AG04450 (cell line): Measurements from ENCODE around the gene ACLY. TPM values are rescaled to one million over a fixed set of nuclear protein-coding genes. Genes with fewer than 3 reads are reported as not detected.

Experiments
- CTCF ChIA-PET: fragments of 300-600, 350-600 bp; formaldehyde crosslinking; extraction: SDS; loops from one replicate; lab custom pipeline; 2022; ENCODE audit warnings: antibody characterized with exemption, inconsistent platforms; lab: Charles Lee
- POLR2A ChIA-PET: fragments of 350-600 bp; formaldehyde crosslinking; extraction: SDS; loops from one replicate; lab custom pipeline; 2021; ENCODE audit warnings: antibody characterized with exemption, inconsistent platforms; lab: Yijun Ruan, JAX
- DNase-seq: peaks from one replicate; pipeline ENCODE4 v3.0.0-alpha.2; 2011; ENCODE audit warnings: low read depth, low spot score
- H3K27ac ChIP-seq: one replicate; pipeline ENCODE4 v1.5.1; 2012; ENCODE audit warnings: low read depth, low read length, control low read depth
- H3K27me3 ChIP-seq: one replicate; pipeline ENCODE4 v1.6.0; 2012; ENCODE audit warnings: low read length; ENCODE audit not compliant: control insufficient read depth, insufficient read depth
- H3K4me3 ChIP-seq: 2 replicates; pipeline ENCODE4 v1.5.1; 2011; ENCODE audit warnings: mild to moderate bottlenecking, low read depth, low read length, control low read depth
- H3K9me3 ChIP-seq: 2 replicates; pipeline ENCODE4 v1.5.1; 2012; ENCODE audit warnings: low read length; ENCODE audit not compliant: control insufficient read depth, insufficient read depth
- polyA plus RNA-seq: library from polyadenylated mRNA; depleted of rRNA; stranded (reverse); fragments of >200 nt; gene quantifications from 2 replicates; pipeline ENCODE4 v1.2.3, GENCODE V29; 2011
- TF ChIP-seq, protein P1 (sequence below): IDR thresholded peaks from 2 replicates; pipeline ENCODE4 v1.5.1; 2011; ENCODE audit warnings: low read depth, low read length, control low read depth, inconsistent platforms

The ACLY gene
- polyA plus RNA-seq, 1 experiment = 161 TPM

DNA sequence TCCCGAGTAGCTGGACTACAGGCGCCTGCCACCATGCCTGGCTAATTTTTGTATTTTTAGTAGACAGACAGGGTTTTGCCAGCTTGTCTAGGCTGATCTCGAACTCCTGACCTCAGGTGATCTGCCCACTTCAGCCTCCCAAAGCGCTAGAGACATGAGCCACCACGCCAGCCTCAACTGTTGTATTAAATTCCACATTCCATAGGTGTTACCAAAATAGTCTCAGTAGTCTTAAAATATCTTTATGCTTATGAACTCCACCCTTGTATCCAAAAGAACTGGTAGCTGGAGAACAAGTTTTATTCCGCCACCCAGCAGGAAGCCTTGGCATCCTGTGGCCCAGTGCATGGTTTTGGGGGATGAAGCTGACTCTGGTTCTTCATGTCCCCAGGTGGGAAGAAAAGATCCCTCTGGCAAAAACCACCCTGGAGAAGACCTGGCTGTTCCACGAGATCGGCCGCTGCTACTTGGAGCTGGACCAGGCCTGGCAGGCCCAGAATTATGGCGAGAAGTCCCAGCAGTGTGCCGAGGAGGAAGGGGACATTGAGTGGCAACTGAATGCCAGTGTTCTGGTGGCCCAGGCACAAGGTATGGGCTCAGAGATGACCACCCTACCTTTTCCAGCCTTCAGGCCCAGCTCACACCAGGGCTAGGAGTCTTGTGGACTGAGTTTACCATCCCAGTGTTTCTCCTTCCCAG lies 30.2 kb upstream of the ACLY start:
- no peaks in the 10 kb centered on the region for H3K27me3 ChIP-seq
- ChIA-PET POLR2A (interaction anchor here (0.6 kb wide), 1 partner anchor 205 kb away, joined by 13 read pairs; no protein-coding TSS in a partner anchor), CTCF (no interaction called here)

DNA sequence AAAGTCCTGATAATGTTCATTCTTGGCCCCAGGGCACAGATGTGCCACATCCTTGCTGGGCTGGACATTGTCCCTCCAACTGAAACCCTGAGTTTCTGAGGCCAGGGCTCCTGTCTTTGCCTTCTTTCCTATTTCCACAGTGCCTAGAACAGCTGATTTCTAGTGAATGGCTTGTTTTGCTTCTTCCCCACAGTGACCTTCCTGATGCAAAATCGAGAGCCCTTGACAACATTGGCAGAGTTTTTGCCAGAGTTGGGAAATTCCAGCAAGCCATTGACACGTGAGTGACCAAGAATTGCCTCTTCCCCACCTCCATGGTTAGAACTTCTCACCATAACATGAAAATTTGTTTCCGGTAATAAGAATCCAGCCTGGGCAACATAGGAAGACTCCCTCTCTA lies 26.2 kb upstream of the ACLY start:
- no peaks in the 10 kb centered on the region for H3K27me3 ChIP-seq
- CTCF ChIA-PET = interaction anchor here (0.9 kb wide), 1 partner anchor 18 kb away, joined by 8 read pairs; no protein-coding TSS in a partner anchor
- no peak for DNase-seq
- POLR2A ChIA-PET = no interaction called here
- no peak overlapping the region for H3K27ac ChIP-seq
- no peaks in the 10 kb centered on the region for H3K9me3 ChIP-seq
- H3K4me3 ChIP-seq = no peak overlapping the region
- TF ChIP-seq, protein P1, sequence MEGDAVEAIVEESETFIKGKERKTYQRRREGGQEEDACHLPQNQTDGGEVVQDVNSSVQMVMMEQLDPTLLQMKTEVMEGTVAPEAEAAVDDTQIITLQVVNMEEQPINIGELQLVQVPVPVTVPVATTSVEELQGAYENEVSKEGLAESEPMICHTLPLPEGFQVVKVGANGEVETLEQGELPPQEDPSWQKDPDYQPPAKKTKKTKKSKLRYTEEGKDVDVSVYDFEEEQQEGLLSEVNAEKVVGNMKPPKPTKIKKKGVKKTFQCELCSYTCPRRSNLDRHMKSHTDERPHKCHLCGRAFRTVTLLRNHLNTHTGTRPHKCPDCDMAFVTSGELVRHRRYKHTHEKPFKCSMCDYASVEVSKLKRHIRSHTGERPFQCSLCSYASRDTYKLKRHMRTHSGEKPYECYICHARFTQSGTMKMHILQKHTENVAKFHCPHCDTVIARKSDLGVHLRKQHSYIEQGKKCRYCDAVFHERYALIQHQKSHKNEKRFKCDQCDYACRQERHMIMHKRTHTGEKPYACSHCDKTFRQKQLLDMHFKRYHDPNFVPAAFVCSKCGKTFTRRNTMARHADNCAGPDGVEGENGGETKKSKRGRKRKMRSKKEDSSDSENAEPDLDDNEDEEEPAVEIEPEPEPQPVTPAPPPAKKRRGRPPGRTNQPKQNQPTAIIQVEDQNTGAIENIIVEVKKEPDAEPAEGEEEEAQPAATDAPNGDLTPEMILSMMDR = no peak

More for the DNA sequence above, 30.2 kb upstream of the ACLY start:
- no peaks in the 10 kb centered on the region for H3K9me3 ChIP-seq
- H3K27ac ChIP-seq = no peak overlapping the region
- no peak overlapping the region for H3K4me3 ChIP-seq
- DNase-seq = no peak
- TF ChIP-seq, protein P1 = no peak

- no peak overlapping the region for H3K27ac ChIP-seq
- ChIA-PET CTCF (no interaction called here), POLR2A (no interaction called here)
- no peak for DNase-seq
- H3K9me3 ChIP-seq = no peaks in the 10 kb centered on the region
- no peak overlapping the region for H3K4me3 ChIP-seq
- TF ChIP-seq, protein P1 = no peak
- H3K27me3 ChIP-seq = no peaks in the 10 kb centered on the region
Measured at GRCh38 chr17:41943492-41943891, 24.7 kb upstream of the ACLY start.

DNA sequence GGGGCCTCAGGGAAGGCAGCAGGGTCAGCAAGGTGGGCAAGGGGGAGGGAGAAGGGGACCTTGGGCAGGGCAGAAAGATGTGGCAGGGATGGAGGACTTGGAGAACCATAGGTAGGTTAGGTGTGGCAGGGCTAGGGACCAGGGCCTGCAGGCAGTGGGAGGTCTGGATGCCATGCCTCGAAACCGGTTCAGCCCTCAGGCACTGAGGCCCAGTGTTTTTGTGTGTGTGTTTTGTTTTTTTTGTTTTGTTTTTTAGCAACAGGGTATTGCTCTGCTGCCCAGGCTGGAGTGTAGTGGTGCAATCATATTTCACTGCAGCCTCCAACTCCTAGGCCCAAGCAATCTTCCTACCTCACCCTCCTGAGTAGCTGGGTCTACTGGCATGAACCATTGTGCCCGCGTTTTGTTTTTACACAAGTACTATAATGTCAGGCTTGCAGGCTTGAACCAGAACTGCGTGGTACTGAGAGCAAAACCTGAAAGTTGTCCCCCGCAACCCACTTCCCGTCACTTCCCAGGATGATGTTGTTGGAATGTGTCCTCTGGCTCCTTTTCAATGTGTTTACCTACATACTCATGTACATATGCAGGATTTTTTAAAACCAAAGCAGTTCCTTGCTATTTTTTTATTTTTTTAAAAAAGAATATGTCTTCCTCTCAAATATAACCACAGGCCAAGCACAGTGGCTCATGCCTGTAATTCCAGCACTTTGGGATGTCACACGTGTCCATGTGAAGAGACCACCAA lies 24.0 kb upstream of the ACLY start:
- no peak overlapping the region for H3K27ac ChIP-seq
- H3K27me3 ChIP-seq = no peaks in the 10 kb centered on the region
- CTCF ChIA-PET = interaction anchor here (1.2 kb wide), 1 partner anchor 12 kb away, joined by 5 read pairs; the partner anchor contains the start of gene ODAD4
- DNase-seq = no peak
- no peaks in the 10 kb centered on the region for H3K9me3 ChIP-seq
- no peak overlapping the region for H3K4me3 ChIP-seq
- TF ChIP-seq, protein P1 = no peak
- POLR2A ChIA-PET = no interaction called here

DNA sequence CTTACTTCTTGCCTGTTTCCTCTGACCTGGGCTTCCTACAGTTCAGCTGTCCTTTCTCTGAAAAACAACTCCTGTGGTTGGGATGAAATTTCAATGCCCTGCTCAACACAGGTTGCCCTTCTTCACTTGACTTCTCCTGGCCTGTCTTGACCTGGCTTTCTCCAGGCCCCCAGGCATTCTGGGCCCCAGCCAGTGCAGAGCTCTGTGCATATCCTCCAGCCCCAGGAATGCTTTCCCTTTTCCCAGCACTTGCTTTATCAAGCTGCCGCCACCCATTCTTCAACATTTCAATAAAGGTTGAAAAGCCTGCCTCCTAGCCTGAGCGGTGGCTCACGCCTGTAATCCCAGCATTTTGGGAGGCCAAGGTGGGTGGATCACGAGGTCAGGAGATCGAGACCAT lies 22.4 kb upstream of the ACLY start:
- Histone ChIP-seq H3K27ac (no peak overlapping the region), H3K9me3 (no peaks in the 10 kb centered on the region), H3K27me3 (no peaks in the 10 kb centered on the region), H3K4me3 (no peak overlapping the region)
- TF ChIP-seq, protein P1 = no peak
- CTCF ChIA-PET = interaction anchor here (0.6 kb wide), 1 partner anchor 156 kb away, joined by 3 read pairs; no protein-coding TSS in a partner anchor
- POLR2A ChIA-PET = no interaction called here
- no peak for DNase-seq
